B cell (primary cell): ENCODE data around the gene RSAD1.

Source experiments
- EZH2 ChIP-seq: IDR thresholded peaks from 2 replicates; pipeline ENCODE4 v1.6.1; 2012; ENCODE audit warnings: borderline replicate concordance, low read depth, mild to moderate bottlenecking, moderate library complexity, low read length; ENCODE audit not compliant: insufficient read depth, poor library complexity, severe bottlenecking
- TF ChIP-seq, protein P1 (sequence below): fragments of 200-600 bp; IDR thresholded peaks from one replicate; pipeline ENCODE4 v1.8.0; 2022; ENCODE audit warnings: antibody characterized with exemption, mild to moderate bottlenecking

DNA sequence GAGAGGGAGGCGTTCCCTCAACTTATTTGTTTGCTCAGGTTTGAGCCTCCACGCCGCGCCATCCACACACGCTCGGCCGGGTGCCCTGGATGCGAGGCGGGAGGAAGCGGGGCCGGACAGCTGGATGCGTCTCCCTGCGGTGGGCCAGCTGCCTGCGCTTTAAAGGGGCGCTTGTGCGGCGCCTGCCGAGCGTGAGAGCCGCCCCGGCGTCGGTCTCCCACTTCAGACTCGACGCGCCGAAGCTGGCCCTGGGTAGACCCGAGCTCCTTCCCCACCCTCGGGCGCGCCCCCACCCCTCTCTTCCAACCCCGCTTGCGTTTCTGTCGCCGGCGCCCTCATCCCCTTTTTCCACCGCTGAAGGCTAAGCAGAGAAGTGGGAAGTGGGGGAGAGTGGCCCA lies 9.5 kb upstream of the RSAD1 start:
- TF ChIP-seq, protein P1, sequence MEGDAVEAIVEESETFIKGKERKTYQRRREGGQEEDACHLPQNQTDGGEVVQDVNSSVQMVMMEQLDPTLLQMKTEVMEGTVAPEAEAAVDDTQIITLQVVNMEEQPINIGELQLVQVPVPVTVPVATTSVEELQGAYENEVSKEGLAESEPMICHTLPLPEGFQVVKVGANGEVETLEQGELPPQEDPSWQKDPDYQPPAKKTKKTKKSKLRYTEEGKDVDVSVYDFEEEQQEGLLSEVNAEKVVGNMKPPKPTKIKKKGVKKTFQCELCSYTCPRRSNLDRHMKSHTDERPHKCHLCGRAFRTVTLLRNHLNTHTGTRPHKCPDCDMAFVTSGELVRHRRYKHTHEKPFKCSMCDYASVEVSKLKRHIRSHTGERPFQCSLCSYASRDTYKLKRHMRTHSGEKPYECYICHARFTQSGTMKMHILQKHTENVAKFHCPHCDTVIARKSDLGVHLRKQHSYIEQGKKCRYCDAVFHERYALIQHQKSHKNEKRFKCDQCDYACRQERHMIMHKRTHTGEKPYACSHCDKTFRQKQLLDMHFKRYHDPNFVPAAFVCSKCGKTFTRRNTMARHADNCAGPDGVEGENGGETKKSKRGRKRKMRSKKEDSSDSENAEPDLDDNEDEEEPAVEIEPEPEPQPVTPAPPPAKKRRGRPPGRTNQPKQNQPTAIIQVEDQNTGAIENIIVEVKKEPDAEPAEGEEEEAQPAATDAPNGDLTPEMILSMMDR: no peak
- TF ChIP-seq EZH2: no peak
